HL-60 (cell line): Measurements from ENCODE around the gene RAD9A.
A peak's percentile ranks its signal among the peaks of the same experiment; 100 is the strongest.

Source experiments
- DNase-seq, 2 experiments: peaks; one replicate each; pipeline ENCODE4 v3.0.0-alpha.2; 2010 to 2020; ENCODE audit warnings: low read depth in 1 of 2, low spot score in 1 of 2
- H3K27ac ChIP-seq: fragments of 250-450 bp; sonication (Bioruptor Pico); replicated peaks from 2 replicates; pipeline ENCODE4 v1.5.1; 2020; ENCODE audit warnings: mild to moderate bottlenecking, moderate library complexity
- H3K27me3 ChIP-seq: fragments of 250-450 bp; sonication (Bioruptor Pico); 2 replicates; pipeline ENCODE4 v1.5.1; 2021; ENCODE audit warnings: mild to moderate bottlenecking, moderate library complexity; ENCODE audit not compliant: insufficient read depth, poor library complexity, severe bottlenecking
- H3K4me3 ChIP-seq: replicated peaks from 2 replicates; pipeline ENCODE4 v1.5.1; 2011; ENCODE audit warnings: mild to moderate bottlenecking, control low read depth, low read length; ENCODE audit not compliant: insufficient read depth
- GABPA ChIP-seq: IDR thresholded peaks from 2 replicates; pipeline ENCODE4 v1.6.1; 2012; ENCODE audit warnings: low read depth
- POLR2AphosphoS5 ChIP-seq: IDR thresholded peaks from 2 replicates; pipeline ENCODE4 v1.6.1; 2012; ENCODE audit warnings: low read depth
- SPI1 ChIP-seq: IDR thresholded peaks from 2 replicates; pipeline ENCODE4 v1.6.1; 2012; ENCODE audit warnings: low read depth, mild to moderate bottlenecking, borderline replicate concordance
- TF ChIP-seq, protein P1 (sequence below): IDR thresholded peaks from one replicate; pipeline ENCODE4 v1.5.1; 2011; ENCODE audit warnings: low read length, control low read depth, inconsistent platforms; ENCODE audit not compliant: insufficient read depth
- TF ChIP-seq, protein P2 (sequence below): IDR thresholded peaks from 2 replicates; pipeline ENCODE4 v1.6.1; 2012; ENCODE audit warnings: low read depth; ENCODE audit not compliant: insufficient replicate concordance

Gene RAD9A

DNA sequence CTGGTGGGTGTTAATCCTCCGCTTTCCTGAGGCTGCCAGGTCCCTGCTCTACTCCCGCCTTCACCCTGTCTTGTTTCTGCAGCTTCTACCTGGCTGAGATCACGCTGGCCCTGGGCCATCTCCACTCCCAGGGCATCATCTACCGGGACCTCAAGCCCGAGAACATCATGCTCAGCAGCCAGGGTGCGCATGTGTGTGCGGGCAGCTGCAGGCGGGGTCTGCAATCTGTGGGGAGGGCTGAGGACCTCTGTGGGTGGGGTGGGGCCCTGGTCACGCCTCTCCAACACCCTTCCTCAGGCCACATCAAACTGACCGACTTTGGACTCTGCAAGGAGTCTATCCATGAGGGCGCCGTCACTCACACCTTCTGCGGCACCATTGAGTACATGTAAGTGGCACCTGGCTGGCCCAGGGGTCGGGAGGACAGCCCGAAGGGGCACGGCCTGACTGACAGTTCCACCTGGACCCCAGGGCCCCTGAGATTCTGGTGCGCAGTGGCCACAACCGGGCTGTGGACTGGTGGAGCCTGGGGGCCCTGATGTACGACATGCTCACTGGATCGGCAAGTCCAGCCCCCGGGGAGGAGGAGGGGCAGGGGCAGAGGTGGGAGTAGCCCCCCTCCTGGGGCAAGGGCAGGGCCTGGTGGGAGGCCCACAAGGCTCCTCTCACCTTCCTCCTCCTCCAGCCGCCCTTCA lies 41.0 kb downstream of the RAD9A start:
- peak overlapping the region; percentile 17; the same call in 1 of the 2 replicates for H3K27ac ChIP-seq
- no peak for DNase-seq
- H3K4me3 ChIP-seq, result no peak overlapping the region
- TF ChIP-seq GABPA, result no peak
- TF ChIP-seq, protein P1, sequence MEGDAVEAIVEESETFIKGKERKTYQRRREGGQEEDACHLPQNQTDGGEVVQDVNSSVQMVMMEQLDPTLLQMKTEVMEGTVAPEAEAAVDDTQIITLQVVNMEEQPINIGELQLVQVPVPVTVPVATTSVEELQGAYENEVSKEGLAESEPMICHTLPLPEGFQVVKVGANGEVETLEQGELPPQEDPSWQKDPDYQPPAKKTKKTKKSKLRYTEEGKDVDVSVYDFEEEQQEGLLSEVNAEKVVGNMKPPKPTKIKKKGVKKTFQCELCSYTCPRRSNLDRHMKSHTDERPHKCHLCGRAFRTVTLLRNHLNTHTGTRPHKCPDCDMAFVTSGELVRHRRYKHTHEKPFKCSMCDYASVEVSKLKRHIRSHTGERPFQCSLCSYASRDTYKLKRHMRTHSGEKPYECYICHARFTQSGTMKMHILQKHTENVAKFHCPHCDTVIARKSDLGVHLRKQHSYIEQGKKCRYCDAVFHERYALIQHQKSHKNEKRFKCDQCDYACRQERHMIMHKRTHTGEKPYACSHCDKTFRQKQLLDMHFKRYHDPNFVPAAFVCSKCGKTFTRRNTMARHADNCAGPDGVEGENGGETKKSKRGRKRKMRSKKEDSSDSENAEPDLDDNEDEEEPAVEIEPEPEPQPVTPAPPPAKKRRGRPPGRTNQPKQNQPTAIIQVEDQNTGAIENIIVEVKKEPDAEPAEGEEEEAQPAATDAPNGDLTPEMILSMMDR, result no peak
- peak; percentile 15 for TF ChIP-seq POLR2AphosphoS5
- TF ChIP-seq, protein P2, sequence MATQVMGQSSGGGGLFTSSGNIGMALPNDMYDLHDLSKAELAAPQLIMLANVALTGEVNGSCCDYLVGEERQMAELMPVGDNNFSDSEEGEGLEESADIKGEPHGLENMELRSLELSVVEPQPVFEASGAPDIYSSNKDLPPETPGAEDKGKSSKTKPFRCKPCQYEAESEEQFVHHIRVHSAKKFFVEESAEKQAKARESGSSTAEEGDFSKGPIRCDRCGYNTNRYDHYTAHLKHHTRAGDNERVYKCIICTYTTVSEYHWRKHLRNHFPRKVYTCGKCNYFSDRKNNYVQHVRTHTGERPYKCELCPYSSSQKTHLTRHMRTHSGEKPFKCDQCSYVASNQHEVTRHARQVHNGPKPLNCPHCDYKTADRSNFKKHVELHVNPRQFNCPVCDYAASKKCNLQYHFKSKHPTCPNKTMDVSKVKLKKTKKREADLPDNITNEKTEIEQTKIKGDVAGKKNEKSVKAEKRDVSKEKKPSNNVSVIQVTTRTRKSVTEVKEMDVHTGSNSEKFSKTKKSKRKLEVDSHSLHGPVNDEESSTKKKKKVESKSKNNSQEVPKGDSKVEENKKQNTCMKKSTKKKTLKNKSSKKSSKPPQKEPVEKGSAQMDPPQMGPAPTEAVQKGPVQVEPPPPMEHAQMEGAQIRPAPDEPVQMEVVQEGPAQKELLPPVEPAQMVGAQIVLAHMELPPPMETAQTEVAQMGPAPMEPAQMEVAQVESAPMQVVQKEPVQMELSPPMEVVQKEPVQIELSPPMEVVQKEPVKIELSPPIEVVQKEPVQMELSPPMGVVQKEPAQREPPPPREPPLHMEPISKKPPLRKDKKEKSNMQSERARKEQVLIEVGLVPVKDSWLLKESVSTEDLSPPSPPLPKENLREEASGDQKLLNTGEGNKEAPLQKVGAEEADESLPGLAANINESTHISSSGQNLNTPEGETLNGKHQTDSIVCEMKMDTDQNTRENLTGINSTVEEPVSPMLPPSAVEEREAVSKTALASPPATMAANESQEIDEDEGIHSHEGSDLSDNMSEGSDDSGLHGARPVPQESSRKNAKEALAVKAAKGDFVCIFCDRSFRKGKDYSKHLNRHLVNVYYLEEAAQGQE, result no peak
- no peak for TF ChIP-seq SPI1
- H3K27me3 ChIP-seq, result no peaks in the 10 kb centered on the region

DNA sequence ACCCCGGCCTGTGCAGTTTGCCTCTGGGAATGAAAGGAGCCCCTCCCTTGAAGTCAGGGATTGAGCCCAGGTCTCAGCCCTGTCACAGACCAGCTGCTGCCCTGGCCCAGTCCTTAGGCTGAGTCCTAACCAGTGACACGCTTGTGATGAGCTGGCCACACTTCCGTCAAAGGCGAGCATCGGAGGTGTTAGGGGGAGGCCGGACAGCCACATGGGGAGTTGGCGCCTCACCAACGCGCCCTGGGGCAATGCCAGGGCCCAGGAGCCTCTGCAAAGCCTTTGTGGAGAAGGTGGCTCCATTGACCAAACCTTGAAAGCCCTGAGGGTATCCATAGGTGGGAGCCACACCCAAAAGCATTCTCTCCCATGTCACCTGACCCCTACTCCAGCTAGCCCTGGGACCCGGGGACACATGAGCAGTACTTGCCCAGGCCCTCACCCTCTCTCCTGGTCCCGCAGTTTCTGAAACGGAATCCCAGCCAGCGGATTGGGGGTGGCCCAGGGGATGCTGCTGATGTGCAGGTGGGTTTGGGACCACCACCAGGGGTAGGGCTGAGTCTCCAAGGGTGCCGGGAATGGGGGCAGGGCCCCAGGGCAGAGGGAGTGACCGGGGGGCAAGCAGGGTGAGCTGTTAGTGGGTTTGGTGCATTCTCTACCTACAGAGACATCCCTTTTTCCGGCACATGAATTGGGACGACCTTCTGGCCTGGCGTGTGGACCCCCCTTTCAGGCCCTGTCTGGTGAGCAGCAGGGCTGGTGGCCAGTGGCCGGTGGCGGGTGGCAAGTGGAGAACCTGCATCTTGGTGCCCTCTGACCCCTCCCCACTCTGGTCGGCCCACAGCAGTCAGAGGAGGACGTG lies 42.0 kb downstream of the RAD9A start:
- TF ChIP-seq GABPA, result no peak
- no peak for TF ChIP-seq SPI1
- TF ChIP-seq POLR2AphosphoS5, result 0 out of 2 replicates have a peak, but pooled peaks have one; percentile 48
- TF ChIP-seq, protein P2, result no peak
- Histone ChIP-seq H3K27me3 (no peaks in the 10 kb centered on the region), H3K27ac (peak overlapping the region; percentile 17; the same call in 1 of the 2 replicates), H3K4me3 (no peak overlapping the region)
- no peak for DNase-seq

DNA sequence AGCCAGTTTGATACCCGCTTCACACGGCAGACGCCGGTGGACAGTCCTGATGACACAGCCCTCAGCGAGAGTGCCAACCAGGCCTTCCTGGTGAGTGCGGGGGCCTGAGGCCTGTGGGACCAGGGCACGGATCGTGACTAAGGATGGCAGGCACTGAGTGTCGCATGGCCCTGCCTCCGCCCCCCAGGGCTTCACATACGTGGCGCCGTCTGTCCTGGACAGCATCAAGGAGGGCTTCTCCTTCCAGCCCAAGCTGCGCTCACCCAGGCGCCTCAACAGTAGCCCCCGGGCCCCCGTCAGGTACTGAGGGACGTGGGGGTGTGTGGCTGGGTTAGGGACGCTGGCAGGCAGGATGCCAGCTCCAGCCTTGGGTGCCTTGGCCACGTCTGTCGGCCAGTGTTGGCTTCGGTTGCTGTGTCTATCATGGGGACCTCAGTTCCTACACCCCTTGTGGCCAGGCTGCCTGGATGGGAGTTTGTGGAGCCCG lies 42.7 kb downstream of the RAD9A start:
- Histone ChIP-seq H3K27me3 (no peaks in the 10 kb centered on the region), H3K27ac (no peak overlapping the region; the same call in 1 of the 2 replicates), H3K4me3 (no peak overlapping the region)
- peak; percentile 66 for TF ChIP-seq POLR2AphosphoS5
- TF ChIP-seq, protein P2, result no peak
- no peak for DNase-seq
